Ishikawa (cell line): ENCODE data around the gene TLK1.

Experiments
- CEBPB ChIP-seq: IDR thresholded peaks from 2 replicates; pipeline ENCODE4 v1.6.1; 2012
- CREB1 ChIP-seq: IDR thresholded peaks from 2 replicates; pipeline ENCODE4 v1.6.1; 2012; ENCODE audit warnings: low read depth
- EGR1 ChIP-seq: IDR thresholded peaks from 2 replicates; pipeline ENCODE4 v1.6.1; 2012
- EP300 ChIP-seq: IDR thresholded peaks from 2 replicates; pipeline ENCODE4 v1.6.1; 2012; ENCODE audit warnings: borderline replicate concordance
- FOXM1 ChIP-seq: IDR thresholded peaks from 2 replicates; pipeline ENCODE4 v1.6.1; 2012; ENCODE audit warnings: low read depth, borderline replicate concordance
- NFIC ChIP-seq: IDR thresholded peaks from 2 replicates; pipeline ENCODE4 v1.6.1; 2012
- RAD21 ChIP-seq: IDR thresholded peaks from 2 replicates; pipeline ENCODE4 v1.6.1; 2012; ENCODE audit warnings: low read depth
- TAF1 ChIP-seq: IDR thresholded peaks from 2 replicates; pipeline ENCODE4 v1.6.1; 2012; ENCODE audit warnings: low read depth, mild to moderate bottlenecking
- TCF12 ChIP-seq: IDR thresholded peaks from 2 replicates; pipeline ENCODE4 v1.6.1; 2012; ENCODE audit warnings: low read depth
- TEAD4 ChIP-seq: IDR thresholded peaks from 2 replicates; pipeline ENCODE4 v1.6.1; 2012
- USF1 ChIP-seq: IDR thresholded peaks from 2 replicates; pipeline ENCODE4 v1.6.1; 2012
- YY1 ChIP-seq: IDR thresholded peaks from 2 replicates; pipeline ENCODE4 v1.6.1; 2012; ENCODE audit warnings: low read depth
- ZBTB7A ChIP-seq: IDR thresholded peaks from 2 replicates; pipeline ENCODE4 v1.6.1; 2012; ENCODE audit warnings: low read depth
- TF ChIP-seq, protein P1 (sequence below): IDR thresholded peaks from 2 replicates; pipeline ENCODE4 v1.6.1; 2012
- TF ChIP-seq, protein P2 (sequence below): IDR thresholded peaks from 2 replicates; pipeline ENCODE4 v1.6.1; 2012; ENCODE audit warnings: low read depth, mild to moderate bottlenecking

The TLK1 gene

GRCh38 chr2:170963386-170963785, 197.3 kb downstream of the TLK1 start:
- TF ChIP-seq EGR1 (no peak), RAD21 (no peak), TAF1 (no peak), ZBTB7A (no peak), TEAD4 (no peak), NFIC (no peak), YY1 (no peak), CEBPB (no peak), CREB1 (no peak), USF1 (no peak)
- TF ChIP-seq, protein P1, sequence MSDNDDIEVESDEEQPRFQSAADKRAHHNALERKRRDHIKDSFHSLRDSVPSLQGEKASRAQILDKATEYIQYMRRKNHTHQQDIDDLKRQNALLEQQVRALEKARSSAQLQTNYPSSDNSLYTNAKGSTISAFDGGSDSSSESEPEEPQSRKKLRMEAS, result no peak

DNA sequence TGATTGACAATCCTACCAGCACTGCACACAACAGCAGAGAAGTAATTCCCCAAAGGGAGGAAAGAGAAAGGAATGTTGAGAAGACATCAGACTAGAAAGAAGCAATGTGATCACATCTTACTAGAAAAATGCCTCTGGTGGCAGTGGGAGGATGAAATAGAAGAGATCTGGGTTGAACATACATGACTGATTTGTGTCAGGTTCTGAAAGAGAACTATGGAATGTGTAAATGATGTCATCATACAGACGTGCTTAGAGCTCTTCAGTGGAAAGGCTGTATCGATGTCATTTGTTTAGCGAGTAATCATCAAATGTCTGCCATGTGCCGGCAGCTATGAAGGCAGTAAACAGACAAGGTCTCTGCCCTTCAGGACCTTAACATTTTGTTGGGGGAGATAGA, 206.8 kb downstream of the TLK1 start:
- TF ChIP-seq TAF1 (no peak), EP300 (no peak), NFIC (no peak), YY1 (no peak), EGR1 (no peak), CREB1 (no peak), CEBPB (no peak), USF1 (no peak), FOXM1 (no peak), ZBTB7A (no peak)
- TF ChIP-seq, protein P2, sequence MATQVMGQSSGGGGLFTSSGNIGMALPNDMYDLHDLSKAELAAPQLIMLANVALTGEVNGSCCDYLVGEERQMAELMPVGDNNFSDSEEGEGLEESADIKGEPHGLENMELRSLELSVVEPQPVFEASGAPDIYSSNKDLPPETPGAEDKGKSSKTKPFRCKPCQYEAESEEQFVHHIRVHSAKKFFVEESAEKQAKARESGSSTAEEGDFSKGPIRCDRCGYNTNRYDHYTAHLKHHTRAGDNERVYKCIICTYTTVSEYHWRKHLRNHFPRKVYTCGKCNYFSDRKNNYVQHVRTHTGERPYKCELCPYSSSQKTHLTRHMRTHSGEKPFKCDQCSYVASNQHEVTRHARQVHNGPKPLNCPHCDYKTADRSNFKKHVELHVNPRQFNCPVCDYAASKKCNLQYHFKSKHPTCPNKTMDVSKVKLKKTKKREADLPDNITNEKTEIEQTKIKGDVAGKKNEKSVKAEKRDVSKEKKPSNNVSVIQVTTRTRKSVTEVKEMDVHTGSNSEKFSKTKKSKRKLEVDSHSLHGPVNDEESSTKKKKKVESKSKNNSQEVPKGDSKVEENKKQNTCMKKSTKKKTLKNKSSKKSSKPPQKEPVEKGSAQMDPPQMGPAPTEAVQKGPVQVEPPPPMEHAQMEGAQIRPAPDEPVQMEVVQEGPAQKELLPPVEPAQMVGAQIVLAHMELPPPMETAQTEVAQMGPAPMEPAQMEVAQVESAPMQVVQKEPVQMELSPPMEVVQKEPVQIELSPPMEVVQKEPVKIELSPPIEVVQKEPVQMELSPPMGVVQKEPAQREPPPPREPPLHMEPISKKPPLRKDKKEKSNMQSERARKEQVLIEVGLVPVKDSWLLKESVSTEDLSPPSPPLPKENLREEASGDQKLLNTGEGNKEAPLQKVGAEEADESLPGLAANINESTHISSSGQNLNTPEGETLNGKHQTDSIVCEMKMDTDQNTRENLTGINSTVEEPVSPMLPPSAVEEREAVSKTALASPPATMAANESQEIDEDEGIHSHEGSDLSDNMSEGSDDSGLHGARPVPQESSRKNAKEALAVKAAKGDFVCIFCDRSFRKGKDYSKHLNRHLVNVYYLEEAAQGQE, result no peak

GRCh38 chr2:170950221-170950761, 210.4 kb downstream of the TLK1 start:
- no peak for TF ChIP-seq FOXM1
- TF ChIP-seq EGR1, result no peak
- TF ChIP-seq CREB1, result no peak
- TF ChIP-seq TAF1, result no peak
- no peak for TF ChIP-seq EP300
- TF ChIP-seq YY1, result no peak
- TF ChIP-seq ZBTB7A, result no peak
- TF ChIP-seq, protein P2, result no peak
- no peak for TF ChIP-seq CEBPB
- no peak for TF ChIP-seq TEAD4
- no peak for TF ChIP-seq USF1
- no peak for TF ChIP-seq RAD21
- TF ChIP-seq, protein P1, result no peak
- TF ChIP-seq NFIC, result no peak
- no peak for TF ChIP-seq TCF12

DNA sequence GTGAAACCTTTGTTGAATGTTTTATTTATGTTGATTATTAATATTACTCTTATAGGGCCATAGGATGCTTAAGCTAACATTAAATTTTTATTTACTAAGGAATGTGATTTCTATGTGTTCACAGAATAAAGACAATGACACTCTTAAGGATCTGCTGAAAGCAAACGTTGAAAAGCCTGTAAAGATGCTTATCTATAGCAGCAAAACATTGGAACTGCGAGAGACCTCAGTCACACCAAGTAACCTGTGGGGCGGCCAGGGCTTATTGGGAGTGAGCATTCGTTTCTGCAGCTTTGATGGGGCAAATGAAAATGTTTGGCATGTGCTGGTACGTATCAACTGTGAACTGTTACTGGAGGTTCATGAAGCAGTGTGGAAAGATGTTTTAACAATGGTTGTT, 211.3 kb downstream of the TLK1 start:
- TF ChIP-seq EGR1, result no peak
- TF ChIP-seq, protein P2, result no peak

DNA sequence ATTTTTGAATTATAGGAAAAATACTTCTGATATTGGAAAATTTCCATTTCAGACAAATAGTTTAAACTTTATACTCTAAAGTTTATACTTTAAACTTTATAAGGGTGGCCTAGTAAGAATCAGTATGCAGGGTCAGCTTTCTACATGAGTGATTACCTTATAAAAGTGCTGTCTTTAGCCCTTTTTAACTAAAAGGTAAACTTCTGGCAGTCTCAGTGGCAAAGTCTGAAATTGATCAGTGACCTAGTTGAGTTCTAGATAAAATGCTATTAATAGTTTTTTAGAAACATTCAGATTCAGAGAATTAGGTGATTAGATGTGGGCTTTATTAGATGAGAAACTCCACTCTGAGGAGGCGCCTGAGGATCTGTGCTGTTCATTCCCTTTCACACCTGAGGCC, 216.1 kb downstream of the TLK1 start:
- TF ChIP-seq TAF1 (no peak), NFIC (no peak), FOXM1 (no peak), RAD21 (no peak)
- TF ChIP-seq, protein P1, result no peak
